Measurements from ENCODE around the gene BRD9. TPM values are rescaled to one million over a fixed set of nuclear protein-coding genes. Genes with fewer than 3 reads are reported as not detected.
"Not testable (repeated sequence)": the region's sequence is repeated elsewhere in the genome, so short reads cannot be mapped to it uniquely, and the experiment has no call there.

BRD9 gene
- total RNA-seq, 1 donor from 2014 or later, result 38.5 TPM

- ATAC-seq, result no peak
- intact Hi-C loops (cut with DNase I), result no loop called here
- no peak for DNase-seq (ENCODE audit: low spot score)
Measured at GRCh38 chr5:885529-885928, 7.1 kb downstream of the BRD9 start.

DNA sequence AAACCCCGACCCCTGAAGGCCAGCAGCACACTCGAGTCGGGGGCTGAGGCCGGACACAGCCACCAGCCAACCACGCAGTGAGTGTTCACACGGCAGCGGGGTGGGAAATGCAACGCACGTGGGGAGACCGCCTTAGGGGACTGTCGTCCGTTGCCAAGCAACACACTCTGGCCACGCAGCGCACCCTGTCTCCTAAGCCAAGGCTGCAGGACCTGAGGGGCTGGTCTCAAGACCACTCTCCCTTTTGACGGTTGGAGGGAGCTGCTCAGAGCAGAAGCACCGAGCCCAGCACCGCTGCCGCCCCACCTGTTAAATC is 7.5 kb downstream of the BRD9 start:
- ATAC-seq (no peak), DNase-seq (ENCODE audit: low spot score) (no peak)
- intact Hi-C loops (cut with DNase I), result no loop called here

DNA sequence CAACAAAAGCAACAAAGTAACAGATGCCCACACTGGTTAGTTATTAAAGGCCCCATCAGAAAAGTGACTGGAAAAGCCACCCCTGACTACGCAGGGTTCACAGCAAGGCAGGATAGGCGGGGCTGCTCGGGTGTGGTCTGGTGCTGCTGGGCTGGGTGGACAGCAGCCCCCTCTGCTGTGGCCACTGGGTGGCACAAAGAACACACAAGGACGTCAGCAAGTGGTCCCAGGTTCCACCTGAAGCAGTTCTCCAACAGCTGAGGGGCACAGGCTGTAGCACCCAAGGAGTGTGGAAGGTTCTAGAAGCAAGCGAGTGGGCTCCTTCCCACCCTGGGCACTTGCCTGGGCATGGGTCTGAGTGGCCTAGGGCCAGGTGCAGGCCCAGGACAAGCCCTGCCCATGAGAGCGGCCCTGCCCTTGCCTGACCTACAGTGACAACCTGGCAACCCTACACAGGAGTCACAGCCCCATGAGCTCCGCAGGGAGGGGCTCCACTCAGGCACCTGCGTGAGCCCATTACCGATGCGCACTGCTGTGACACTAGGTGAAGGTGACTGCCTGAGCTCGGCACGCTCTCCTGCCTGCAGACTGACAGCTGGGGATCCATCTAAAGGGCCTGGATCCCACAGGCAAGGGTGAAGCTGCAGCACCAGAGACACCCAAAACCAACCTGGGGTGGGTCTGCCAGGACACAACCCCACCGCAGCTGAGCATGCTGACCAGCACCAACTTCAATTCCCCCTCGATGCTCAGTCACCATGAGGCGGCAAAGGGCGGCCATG is 8.1 kb downstream of the BRD9 start:
- DNase-seq (ENCODE audit: low spot score) (no peak), ATAC-seq (no peak)
- intact Hi-C loops (cut with DNase I), result no loop called here

DNA sequence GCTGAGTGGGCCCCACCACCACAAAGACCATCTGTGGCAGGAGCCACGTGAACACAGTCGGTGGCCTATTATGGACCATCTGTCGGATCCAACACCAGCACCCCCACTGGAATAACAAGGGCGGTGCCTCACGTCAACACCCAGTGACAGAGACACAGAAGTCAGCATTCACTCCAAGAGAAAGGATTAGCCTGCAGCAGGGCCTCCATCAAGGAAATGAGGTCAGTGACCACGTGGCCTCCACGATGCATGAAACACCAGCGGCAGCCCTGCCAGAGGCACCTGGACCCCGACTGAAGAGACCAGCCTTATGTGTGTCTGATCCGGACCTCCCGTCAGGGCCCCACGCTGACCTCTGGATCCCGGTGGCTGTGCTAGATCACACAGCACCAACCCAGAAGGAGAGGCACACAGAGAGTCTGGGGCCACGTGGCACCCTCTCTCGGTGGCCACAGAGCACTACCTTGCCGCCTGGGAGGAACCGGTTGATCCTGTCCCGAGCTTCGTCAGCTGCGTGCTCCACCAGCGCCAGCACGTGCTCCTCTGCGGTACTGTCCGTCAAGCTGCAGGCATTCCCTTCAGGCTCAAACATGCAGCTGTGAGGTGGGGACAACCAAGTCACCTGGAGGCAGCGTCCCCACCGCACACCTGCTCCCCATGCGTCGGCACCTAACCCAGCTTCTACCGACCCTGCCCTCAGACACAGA is 9.0 kb downstream of the BRD9 start:
- no peak for ATAC-seq
- no peak for DNase-seq (ENCODE audit: low spot score)
- intact Hi-C loops (cut with DNase I), result no loop called here

GRCh38 chr5:882253-883183 is 10.1 kb downstream of the BRD9 start:
- no peak for DNase-seq (ENCODE audit: low spot score)
- intact Hi-C loops (cut with DNase I), result no loop called here
- no peak for ATAC-seq

- ATAC-seq (no peak), DNase-seq (ENCODE audit: low spot score) (no peak)
- intact Hi-C loops (cut with DNase I), result no loop called here
Measured at GRCh38 chr5:881551-881935, 11.1 kb downstream of the BRD9 start.

DNA sequence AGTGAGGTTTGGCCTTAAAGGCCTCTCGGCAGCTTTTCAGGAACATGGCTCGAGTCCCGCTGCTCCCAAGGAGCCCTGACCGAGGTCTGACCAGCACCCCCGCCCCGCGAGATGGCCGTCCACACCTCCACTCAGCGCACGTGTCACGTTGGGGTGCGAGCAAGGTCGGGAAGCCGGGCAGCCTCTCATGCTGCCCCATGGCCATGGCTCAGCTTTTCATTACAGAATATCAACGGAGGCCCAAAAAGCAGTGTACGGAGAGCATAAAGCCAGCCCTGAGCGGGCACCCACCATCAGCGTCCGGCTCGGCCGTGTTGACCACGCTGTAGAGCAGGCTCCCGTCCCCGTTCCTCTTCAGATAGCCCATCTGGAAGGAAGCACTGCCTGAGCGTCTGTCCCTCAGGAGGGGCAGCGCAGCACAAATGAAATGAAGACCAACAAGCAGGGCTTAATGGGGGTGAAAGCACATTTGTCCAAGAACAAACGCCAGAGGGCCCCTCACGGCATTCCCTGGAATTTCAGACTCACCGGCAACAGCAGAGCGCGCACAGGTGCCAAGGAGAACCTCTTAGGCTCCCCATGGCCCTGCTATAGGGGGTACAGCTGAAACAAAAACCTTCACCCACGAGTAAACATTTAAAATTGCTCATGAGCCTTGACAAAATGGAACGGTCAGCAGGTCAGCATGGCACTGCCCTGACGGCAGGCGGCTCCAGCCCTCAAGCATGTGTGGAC is 11.6 kb downstream of the BRD9 start:
- DNase-seq (ENCODE audit: low spot score) (no peak), ATAC-seq (no peak)
- intact Hi-C loops (cut with DNase I), result no loop called here

GRCh38 chr5:878677-879076 is 13.9 kb downstream of the BRD9 start:
- DNase-seq (ENCODE audit: low spot score); intact Hi-C loops (cut with DNase I): not testable (repeated sequence)
- ATAC-seq, result peak; percentile 20

DNA sequence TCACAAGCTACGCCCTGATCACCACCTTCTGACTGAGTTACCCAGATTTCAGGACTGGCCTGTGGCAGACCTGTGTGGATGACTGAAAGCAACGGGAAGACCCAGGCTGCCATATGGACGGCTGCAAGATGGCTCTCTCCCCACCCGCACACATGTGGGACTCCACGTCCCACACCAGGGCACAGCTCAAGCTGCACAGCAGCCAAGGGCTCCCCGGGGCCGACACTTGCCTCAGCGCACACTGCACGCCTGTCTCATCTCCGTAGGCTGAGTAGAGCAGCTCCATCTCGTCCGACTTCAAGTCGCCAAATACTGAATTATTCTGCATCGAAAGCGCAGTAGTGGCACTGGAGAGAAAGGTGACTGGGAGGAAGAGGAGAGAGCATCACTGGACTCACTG is 14.5 kb downstream of the BRD9 start:
- no peak for ATAC-seq
- intact Hi-C loops (cut with DNase I), result no loop called here
- no peak for DNase-seq (ENCODE audit: low spot score)

- ATAC-seq, result no peak
- intact Hi-C loops (cut with DNase I), result no loop called here
- no peak for DNase-seq (ENCODE audit: low spot score)
Measured at GRCh38 chr5:876398-877365, 15.9 kb downstream of the BRD9 start.

- DNase-seq (ENCODE audit: low spot score) (no peak), ATAC-seq (no peak)
- intact Hi-C loops (cut with DNase I), result no loop called here
Measured at GRCh38 chr5:875931-876330, 16.7 kb downstream of the BRD9 start.

DNA sequence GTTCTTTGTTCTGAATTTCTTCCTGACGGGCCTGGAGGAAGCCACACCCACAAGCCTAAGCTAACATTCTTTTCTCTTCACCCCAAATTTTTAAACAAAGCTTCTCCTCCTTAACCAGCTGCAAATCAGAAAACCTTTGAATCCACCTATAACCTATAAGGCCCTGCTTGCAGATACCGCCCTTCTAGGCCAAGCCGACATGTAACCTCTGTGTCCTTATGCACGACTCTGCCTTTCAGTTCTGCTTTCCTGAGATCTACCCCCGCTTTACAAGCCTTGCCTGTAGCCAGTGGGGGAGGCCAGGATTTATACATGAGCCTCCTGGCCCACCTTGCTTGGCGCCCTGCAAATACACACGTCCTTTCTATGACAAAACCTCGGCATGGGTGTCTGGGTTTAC is 19.3 kb downstream of the BRD9 start:
- intact Hi-C loops (cut with DNase I), result no loop called here
- DNase-seq (ENCODE audit: low spot score) (no peak), ATAC-seq (no peak)

- intact Hi-C loops (cut with DNase I), result no loop called here
- DNase-seq (ENCODE audit: low spot score) (no peak), ATAC-seq (no peak)
Measured at GRCh38 chr5:872301-872700, 20.3 kb downstream of the BRD9 start.

DNA sequence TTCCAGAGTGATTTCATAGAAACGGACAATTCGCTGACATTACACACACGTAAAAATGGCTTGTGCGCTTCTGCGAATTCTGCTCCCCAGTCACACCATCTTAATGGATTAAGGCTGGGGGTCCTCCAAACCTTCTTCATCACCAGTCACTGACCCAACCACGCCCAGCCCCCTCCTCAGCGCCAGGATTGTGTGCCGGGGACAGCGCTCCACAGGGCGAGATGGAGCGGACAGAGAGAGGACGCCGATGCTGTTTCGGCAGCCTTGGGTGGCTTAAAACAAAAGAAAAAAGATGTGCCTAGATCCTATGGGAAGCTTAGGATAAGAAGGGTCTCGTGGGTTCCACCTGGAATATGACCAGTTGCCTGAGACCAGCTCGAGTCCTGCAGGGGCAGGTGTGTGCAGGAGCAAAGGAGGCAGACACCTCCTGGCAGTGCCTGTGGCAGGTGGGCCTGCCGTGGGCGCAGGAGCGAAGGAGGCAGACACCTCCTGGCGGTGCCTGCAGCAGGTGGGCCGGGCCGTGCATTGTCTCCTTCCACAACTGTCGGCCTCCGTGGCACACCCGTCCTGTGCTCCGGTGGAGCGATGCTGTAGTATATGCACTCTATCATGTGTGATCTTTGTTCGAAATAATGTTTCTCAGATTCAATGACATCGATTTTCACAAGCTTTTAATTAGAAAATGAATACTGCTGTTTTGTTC is 20.9 kb downstream of the BRD9 start:
- DNase-seq (ENCODE audit: low spot score), result no peak
- ATAC-seq, result no peak
- intact Hi-C loops (cut with DNase I), result no loop called here

DNA sequence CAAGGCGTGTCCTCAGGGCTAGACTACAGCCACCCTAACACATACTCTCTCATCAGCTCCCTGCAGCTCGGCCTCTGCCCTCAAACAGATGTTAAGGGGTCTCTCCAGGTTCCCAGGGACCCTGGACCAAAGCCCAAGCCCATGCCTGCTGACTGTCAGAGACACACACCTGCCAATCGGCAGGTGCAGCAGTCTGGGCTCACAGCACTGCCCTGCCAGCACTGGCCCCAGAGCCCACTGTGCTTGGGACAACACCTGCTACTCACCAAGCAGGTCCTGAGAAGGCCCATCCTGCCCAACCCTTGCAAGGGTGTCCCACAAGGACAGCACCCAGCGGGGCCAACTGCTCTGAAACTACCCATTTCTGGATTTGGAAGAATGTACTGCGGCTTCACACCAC is 21.6 kb downstream of the BRD9 start:
- no peak for ATAC-seq
- intact Hi-C loops (cut with DNase I), result no loop called here

DNA sequence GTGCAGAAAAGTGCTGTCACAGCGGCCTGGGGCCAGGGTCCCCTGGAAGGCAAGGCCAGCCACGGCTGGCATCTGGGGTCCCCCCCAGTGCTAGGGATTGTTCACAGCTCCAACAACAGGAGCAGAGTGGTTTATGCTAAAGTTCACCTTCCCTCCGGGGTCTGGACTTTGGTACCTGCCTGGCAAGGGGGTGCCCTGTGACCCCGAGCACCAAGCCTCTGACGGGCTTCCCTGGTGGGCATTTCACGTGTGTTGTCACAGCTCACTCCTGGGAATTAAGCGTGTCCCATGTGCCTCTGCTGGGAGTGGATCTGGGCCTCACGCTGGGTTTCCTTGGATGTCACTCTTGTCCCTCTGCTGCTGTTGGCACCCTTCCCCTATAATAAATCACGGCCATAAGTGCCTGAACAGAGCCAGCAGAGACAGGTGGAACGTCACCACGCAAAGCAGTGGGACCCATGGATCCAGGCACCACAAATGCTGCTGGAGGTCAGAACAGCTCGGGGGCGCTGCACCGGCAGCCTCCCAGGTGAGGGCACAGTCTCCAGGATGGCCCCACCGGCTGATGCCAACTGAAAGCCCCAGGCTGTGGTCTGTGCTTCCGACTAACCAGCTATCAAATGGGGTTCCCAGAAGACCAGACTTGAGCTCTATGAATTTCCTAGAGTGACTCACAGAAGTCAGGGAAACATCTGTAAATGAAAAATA is 24.0 kb downstream of the BRD9 start:
- ATAC-seq, result no peak
- intact Hi-C loops (cut with DNase I), result no loop called here
- no peak for DNase-seq (ENCODE audit: low spot score)

More for the DNA sequence above, 21.6 kb downstream of the BRD9 start:
- no peak for DNase-seq (ENCODE audit: low spot score)

- ATAC-seq (no peak), DNase-seq (ENCODE audit: low spot score) (no peak)
- intact Hi-C loops (cut with DNase I), result no loop called here
Measured at GRCh38 chr5:867300-867870, 25.2 kb downstream of the BRD9 start.
